Measurements from ENCODE around the gene MYO3A. TPM values are rescaled to one million over a fixed set of nuclear protein-coding genes. Genes with fewer than 3 reads are reported as not detected.

Gene MYO3A
- total RNA-seq, 2 donors from 2014 or later = 5.2 TPM; not detected in 1

DNA sequence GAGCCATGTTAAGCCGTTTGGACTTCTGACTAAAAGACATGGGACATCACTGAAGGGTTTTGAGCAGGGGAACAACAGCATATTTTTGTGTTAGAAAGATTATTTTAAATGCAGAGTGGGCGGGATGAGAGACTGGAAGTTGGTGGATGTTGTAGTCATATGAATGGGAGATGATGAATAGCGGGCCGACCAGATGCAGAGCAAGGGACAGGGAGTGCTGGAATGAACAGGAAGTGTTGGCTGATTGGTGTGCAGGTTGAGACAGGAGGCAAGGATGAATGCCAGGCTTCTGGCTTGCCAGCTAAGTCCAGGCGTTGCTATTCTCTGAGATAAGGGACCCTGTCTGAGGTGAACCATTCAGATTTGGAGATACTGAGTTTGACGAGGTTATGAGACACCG lies 320.6 kb downstream of the MYO3A start:
- DNase-seq (ENCODE audit: low spot score) = no peak
- no peaks in the 10 kb centered on the region for H3K36me3 ChIP-seq
- H3K4me1 ChIP-seq (replicated peaks) = no peaks in the 10 kb centered on the region
- H3K27me3 ChIP-seq (replicated peaks; ENCODE audit: insufficient read depth) = no peaks in the 10 kb centered on the region
- intact Hi-C loops (cut with DNase I) = no loop called here
- H3K9me3 ChIP-seq = no peaks in the 10 kb centered on the region
- no peak overlapping the region for H3K4me3 ChIP-seq
- TF ChIP-seq POLR2A (IDR thresholded peaks at IDR 0.05) = no peak
- TF ChIP-seq, protein P1, sequence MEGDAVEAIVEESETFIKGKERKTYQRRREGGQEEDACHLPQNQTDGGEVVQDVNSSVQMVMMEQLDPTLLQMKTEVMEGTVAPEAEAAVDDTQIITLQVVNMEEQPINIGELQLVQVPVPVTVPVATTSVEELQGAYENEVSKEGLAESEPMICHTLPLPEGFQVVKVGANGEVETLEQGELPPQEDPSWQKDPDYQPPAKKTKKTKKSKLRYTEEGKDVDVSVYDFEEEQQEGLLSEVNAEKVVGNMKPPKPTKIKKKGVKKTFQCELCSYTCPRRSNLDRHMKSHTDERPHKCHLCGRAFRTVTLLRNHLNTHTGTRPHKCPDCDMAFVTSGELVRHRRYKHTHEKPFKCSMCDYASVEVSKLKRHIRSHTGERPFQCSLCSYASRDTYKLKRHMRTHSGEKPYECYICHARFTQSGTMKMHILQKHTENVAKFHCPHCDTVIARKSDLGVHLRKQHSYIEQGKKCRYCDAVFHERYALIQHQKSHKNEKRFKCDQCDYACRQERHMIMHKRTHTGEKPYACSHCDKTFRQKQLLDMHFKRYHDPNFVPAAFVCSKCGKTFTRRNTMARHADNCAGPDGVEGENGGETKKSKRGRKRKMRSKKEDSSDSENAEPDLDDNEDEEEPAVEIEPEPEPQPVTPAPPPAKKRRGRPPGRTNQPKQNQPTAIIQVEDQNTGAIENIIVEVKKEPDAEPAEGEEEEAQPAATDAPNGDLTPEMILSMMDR (IDR thresholded peaks at IDR 0.05) = no peak
- no peak for TF ChIP-seq POLR2AphosphoS5 (IDR thresholded peaks at IDR 0.05)
- H3K27ac ChIP-seq = no peak overlapping the region
- 49% methylated on average over 7 of the region's 7 CpGs for WGBS

DNA sequence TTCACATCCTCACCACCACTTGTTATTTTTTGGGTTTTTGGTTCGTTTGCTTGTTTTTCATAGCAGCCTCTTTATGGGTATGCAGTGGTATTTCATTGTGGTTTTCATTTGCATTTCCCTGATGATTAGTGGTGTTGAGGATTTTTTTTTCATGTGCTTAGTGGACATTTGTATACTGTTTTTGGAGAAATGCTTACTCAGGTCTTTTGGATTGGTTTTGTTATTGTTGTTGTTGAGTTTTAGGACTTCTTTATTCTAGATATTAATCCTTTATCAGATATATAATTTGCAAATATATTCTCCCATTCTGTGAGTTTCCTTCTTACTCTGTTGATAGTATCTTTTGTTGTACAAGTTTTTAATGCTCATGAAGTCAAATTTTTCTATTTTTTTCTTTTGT lies 325.3 kb downstream of the MYO3A start:
- H3K36me3 ChIP-seq = no peaks in the 10 kb centered on the region
- no peak overlapping the region for H3K4me3 ChIP-seq
- H3K4me1 ChIP-seq (replicated peaks) = no peaks in the 10 kb centered on the region
- H3K27me3 ChIP-seq (replicated peaks; ENCODE audit: insufficient read depth) = no peaks in the 10 kb centered on the region
- H3K27ac ChIP-seq = no peak overlapping the region
- no peak for DNase-seq (ENCODE audit: low spot score)
- TF ChIP-seq POLR2A (IDR thresholded peaks at IDR 0.05) = no peak
- TF ChIP-seq POLR2AphosphoS5 (IDR thresholded peaks at IDR 0.05) = no peak
- TF ChIP-seq, protein P1 (IDR thresholded peaks at IDR 0.05) = no peak
- no peaks in the 10 kb centered on the region for H3K9me3 ChIP-seq
- intact Hi-C loops (cut with DNase I) = no loop called here
- 49% methylated on average over 1 of the region's 1 CpG for WGBS

Data from prostate gland (tissue), 2 donors.